ENCODE data around the gene EPN2.
"Not testable (repeated sequence)": the region's sequence is repeated elsewhere in the genome, so short reads cannot be mapped to it uniquely, and the experiment has no call there.

The EPN2 gene

DNA sequence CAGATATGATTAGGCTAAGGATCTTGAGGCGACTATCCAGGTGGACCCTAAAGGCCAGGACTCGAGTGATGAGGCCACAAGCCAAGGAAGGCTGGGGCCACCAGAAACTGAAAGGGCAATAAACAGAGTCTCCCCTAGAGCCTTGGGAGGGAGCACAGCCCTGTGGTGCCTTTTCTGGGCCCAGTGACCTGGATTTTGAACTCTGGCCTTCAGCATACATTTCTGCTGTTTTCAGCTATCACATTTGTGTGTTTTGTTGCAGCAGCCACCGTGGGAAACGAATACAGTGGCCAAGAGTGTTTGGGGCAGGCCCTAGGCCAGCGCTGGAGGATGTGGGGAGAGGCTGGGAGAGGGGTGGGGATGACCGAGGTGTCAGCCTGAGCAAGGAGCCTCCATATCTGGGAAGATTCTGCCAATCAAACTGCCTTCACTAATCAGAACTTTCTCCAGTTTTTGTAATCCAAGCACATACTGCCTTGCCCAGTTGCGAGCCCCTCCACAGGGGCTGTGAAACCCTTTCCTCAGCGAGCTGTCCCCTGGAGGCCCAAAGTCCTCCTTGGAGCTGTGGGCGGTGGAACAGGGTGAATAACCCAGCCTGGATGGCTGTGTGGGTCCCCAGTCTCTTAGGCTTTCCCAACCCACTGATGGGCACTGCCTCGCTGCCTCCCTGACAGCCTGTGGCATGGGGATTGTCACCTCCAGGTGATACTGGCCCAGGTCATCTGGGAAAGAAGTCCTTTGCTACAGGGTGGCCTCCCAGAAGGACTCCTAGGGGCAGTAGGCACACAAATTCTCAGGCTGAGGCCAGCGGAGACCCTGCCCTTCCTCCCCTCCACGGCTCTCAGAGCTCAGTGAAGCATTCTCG lies 108.6 kb downstream of the EPN2 start:
- DNase-seq (ENCODE audit: low read depth in 2 of 2), result no peak

DNA sequence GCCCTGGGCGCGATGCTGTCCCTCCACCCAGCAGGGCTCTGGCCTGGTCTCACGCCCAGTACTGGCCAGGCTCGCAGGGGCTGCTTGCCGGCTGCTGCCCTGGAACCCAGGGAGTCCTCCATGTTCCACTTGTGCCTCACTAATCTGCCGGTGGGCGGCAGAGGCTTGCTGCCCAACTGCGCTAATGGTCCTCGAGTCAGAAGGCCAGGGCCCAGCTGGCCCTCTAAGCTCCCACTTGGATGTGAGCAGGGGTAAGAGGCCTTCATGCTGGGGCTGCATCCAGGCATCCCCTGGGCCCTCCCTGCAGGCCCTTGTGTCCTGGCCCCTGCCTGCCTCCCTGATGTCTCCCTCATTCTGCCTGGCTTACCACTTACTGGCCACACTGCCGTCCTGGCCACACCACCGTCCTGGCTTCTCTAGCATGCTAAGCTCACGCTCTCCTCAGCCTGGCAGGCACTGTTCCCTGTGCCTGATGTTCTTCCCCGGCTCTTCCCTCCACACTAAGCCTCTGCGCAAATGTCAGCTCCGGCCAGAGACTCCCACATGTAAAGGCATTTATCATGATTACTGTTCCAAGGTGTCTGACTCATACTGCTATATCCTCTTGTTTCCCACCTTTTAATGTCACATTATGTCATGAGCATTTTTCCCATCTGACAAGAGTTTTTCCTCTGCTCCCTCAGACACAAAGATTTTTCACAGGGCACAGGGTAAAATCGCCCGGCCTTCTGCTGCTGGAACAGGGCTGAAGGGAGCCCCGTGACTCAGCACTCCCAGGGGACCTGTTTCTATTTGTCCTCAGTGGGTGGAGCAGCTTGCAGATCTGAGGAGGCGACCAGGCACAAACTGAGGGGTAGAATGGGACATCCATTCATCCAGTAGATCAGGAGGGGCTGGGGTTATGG lies 109.4 kb downstream of the EPN2 start:
- peak in 1 of 2 experiments; percentile 23 for DNase-seq (ENCODE audit: low read depth in 2 of 2)

DNA sequence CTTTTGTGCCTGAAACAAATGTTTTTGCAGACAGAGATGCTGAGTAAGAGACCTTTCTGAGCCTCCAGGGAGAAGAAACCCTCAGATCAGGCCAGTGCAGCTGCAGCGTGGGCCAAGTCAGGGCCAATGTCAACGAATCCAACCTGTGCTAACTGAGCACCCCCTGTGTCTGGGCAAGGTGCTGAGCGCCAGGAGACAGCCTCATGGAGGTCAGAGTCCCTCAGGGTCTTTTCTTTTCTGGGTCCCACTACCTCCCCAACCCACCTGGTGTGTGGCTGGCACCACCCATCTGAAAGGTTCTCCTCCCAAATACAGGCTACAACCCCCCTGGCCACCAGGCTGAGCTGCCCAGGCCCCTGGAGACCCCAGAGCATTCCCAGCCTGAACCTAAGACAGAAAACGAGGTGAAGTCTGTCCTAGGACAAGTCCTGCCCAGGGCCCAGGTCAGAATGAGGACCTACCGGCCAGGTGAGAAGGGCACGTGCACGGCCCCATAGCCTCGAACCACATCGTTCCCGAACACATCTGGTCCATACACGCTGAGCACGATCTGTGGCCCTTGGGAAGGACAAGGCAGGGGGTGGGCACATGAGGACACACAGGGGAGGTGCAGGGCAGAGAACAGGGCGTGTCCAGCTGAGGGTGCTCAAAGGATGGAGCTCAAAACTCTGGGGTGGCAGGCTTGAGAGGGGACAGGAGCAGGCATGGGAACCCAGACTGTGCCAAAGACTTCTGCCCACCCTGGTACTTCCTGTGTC lies 110.3 kb downstream of the EPN2 start:
- DNase-seq (ENCODE audit: low read depth in 2 of 2), result no peak

DNA sequence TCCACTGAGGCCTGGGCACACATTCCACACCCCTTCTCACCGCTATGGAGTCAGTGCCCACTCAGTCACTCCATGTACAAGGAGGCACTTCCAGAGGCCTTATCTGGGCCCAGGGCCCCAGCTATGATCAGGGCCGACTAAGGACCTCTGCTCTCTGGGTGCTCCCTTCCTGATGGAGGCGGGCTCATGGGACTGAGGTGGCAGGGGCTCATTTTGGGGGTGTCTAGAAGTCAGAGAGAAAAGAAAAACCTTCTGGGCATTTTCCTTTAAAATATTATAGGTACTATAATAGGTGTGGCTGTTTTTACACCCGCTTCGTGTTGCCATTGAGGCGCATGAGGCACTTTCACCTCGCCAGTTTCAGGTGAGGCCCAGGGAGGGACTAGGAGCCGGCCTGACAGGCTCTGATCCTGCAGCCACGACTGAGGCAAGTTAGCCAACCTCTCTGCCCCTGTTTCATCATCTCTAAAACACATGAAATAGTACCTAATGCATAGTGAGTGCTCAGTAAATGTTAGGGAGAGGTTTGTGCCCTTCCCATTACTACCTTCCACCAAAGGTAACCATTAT lies 111.0 kb downstream of the EPN2 start:
- no peak for DNase-seq (ENCODE audit: low read depth in 2 of 2)

DNA sequence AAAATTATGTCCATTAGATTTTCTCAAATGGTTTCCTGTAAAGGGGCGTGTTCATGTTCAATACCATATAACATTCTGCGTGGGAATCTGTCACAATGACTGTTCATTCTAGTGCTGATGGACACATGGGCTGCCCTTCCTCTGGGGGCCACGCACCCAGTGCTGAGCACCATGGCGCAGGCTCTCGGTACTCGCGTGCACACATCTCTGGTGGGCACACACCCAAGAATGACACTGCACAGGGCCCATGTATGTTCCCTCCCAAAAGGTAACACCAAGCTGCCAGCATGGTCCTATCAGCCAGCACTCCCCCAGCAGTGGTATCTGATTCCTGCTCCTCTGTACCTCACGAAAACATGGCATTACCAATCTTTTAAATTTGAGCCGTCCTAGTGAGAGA lies 111.6 kb downstream of the EPN2 start:
- DNase-seq (ENCODE audit: low read depth in 2 of 2), result no peak

DNA sequence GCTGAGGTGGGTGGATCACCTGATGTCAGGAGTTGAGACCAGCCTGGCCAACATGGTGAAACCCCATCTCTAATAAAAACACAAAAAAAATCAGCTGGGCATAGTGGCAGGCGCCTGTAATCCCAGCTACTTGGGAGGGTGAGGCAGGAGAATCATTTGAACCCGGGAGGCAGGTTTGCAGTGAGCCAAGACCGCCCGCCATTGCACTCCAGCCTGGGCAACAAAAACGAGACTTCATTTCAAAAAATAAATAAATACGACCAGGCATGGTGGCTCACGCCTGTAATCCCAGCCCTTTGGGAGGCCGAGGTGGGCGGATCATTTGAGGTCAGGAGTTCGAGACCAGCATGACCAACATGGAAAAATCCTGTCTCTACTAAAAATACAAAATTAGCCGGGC lies 116.2 kb downstream of the EPN2 start:
- not testable (repeated sequence) for DNase-seq (ENCODE audit: low read depth in 2 of 2)

DNA sequence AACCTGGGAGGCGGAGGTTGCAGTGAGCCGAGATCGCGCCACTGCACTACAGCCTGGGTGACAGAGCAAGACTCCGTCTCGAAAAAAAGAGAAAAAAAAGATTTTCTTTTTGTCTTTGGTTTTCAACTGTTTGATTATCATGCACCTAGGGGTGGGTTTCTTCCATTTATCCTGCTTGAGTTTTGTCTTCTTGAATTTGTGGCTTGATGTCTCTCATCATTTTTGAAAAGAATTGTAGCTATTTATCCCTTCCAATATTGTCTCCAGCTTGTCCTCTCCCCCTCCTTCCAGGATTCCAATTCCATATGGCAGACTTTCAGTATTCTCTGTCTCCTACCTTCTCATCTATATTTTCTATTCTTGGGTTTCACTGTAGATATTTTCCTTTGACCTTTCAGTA lies 117.6 kb downstream of the EPN2 start:
- no peak for DNase-seq (ENCODE audit: low read depth in 2 of 2)

DNA sequence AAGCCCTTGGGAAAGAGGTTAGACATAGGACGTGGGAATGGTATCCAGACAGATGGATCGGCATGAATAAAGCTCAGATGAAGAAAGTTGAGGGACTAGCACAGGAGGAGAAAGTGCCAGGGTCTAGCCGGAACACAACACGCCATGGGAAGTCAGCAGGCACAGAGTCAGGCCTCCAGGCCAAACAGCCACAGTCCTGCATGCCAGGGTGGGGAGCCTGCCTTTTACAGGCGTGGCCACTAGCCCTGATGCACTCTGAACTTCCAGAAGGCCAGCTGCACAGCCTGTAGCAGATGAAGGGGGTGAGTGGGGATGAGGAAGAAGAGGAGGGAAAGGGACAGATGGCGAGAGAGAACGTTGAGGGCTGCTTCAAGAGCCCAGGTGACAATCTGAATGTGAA lies 120.2 kb downstream of the EPN2 start:
- no peak for DNase-seq (ENCODE audit: low read depth in 2 of 2)

DNA sequence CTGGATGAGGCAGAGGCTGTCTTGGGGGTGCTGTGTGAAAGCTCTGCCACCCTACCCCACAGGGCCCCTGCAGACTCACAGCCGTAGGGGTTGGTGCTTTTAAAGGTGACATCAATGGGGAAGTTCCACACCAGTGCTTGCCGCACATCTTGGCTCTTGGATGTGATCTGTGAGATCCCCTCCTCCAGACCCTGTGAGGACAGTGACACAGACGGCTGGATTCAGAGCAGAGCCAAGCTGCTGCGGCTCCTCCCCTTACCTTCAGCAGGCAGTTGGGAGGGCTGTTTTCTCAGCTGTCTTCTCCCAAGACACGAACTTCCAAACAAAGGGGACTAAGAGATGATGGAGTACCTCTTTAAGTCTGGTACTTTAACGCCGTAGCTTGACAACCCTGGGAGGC lies 120.6 kb downstream of the EPN2 start:
- DNase-seq (ENCODE audit: low read depth in 2 of 2), result no peak

DNA sequence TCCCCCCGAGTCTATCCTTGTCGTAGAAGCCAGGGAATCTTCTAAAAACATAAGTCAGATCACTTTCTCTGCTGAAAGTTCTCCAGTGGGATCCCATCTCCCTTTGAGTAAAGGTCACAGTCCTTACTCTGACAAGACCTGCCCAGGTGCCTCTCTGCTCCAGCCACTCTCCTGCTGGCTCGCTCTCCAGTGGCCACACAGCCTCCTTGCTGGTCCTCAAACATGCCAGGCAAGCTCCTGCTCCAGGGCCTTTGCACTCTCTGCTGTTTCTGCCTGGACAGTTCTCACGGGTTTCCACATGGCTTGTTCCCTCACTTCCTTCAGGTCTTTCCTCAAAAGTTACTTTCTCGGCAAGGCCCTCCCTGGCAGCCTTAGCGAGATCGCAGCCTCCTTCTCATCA lies 122.0 kb downstream of the EPN2 start:
- DNase-seq (ENCODE audit: low read depth in 2 of 2), result no peak

DNA sequence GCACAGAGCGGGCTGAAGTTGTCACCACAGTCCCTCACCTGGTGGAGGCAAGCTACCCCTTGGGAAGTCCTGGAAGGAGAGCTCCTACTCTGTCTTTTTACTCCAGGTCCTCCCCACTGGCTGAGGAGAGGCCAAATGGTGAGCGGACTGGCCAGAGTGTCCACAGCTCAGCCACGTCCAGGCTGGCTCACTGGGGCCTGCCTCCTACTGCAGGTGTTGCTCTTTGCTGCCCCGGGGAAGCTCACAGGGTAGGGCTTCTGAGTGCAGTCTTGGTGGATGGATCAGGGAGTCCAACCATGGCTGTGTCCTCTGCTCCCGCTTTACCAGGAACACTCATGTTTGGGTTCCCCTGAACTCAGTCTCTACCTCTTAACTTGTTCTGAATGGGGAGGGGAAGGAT lies 122.7 kb downstream of the EPN2 start:
- DNase-seq (ENCODE audit: low read depth in 2 of 2), result no peak

DNA sequence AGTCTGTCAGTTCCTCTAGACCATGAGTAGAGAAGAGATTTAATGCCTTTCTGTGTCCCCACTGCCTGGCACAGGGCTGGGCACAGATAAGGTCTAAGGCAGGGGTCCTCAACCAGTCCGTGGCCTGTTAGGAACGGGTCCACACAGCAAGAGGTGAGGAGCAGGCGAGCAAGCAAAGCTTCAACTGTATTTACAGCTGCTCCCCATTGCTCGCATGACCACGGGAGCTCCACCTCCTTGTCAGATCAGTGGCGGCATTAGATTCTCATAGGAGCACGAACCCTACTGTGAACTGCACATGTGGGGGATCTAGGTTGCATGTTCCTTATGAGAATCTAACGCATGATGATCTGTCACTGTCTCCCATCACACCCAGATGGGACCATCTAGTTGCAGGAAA lies 123.6 kb downstream of the EPN2 start:
- no peak for DNase-seq (ENCODE audit: low read depth in 2 of 2)

DNA sequence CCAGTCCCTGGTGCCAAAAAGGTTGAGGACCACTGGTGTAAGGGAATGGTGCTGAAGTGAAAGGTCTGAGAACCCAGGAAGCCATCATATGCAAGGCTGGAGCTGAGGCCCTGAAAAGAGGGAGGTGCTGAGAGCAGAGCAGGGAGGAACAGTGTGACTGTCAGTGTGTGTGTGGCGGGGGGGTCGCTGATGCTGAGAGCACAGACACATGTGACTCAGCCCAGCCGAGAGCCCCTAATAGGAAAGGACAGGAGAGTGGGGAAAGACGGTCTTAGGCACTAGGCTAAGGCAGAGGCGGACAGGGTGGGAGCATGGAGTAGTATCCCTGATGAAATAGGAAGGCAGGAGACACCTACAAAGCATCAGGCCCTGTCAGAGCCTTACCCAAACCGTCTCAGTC lies 124.2 kb downstream of the EPN2 start:
- DNase-seq (ENCODE audit: low read depth in 2 of 2), result no peak

DNA sequence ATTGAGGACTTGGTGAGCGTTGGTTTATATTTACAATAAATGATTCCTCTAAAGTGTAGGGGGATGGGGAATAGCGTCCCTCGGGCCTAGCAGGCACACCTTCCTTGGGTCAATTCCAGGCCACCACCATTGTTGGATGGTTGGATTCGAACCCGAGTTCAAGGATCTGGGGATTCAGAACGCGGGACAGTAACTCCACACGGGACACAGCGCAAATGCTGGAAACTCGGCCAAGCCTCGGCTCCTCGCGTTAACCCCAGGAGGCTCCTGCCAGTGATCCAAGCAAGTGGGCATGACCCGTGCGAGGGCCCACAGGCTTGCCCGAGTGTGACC lies 124.7 kb downstream of the EPN2 start:
- no peak for DNase-seq (ENCODE audit: low read depth in 2 of 2)

DNA sequence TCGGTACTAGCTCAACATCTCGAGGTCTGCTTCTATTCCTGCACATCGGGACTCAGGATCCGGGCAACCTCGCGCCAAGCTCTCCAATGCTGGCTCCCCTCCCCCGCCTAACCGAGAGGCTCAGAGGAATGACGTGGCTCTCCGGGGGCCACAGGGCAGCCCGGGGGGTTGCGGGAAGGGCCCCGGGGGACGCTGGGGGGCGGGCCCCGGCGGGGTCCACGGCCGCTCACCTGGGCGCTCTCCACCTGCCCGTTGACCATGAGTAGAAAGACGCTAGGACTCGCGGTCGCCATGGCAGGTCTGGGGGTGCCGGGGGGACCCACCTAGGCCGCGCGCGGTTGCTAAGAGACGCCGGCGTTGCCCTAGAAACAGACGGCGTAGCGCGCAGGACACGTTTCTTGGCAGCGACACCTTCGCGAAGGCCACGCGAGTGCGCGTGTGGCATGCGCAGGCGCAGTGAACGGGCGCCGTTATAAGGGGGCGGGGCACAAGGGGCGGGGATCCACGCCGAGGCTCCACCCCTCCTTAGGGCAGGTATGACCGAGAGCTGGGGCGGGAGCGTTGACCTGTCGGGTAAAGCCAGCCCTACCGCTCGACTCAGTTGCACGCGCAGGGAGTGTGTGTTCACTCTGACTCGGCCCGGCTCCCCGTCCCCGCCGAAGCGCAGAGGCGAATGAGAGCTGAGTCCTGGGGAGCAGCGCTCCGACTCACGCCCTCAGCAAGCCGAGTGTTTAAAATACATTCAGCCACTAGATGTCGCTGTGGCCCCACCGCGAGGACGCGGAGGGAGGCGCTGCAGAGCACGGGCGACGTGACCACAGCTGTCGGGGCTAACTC lies 125.3 kb downstream of the EPN2 start, which contains the start of gene B9D1:
Gene B9D1 (minus strand): TSS at position 447 of the 837 bp plus-strand sequence. CDS start 154 bp downstream, at position 293.
- peak; percentile 78 to 80 for DNase-seq (ENCODE audit: low read depth in 2 of 2)

DNA sequence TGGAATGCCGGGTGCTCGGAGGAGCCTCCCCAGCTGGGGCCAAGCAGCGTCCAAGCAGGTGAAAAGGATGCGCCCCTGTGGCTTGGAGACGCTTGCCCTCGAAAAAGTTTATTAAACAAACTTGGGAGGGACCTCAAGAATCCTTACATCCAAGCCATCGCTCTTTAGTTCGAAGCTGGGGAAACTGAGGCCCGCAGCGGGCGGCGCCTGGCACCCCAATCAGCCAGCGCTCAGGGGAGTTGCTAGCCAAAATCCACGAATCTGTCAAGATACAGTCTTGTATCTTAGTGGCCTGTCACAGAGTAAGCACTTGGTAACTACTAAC lies 125.9 kb downstream of the EPN2 start:
- no peak for DNase-seq (ENCODE audit: low read depth in 2 of 2)

DNA sequence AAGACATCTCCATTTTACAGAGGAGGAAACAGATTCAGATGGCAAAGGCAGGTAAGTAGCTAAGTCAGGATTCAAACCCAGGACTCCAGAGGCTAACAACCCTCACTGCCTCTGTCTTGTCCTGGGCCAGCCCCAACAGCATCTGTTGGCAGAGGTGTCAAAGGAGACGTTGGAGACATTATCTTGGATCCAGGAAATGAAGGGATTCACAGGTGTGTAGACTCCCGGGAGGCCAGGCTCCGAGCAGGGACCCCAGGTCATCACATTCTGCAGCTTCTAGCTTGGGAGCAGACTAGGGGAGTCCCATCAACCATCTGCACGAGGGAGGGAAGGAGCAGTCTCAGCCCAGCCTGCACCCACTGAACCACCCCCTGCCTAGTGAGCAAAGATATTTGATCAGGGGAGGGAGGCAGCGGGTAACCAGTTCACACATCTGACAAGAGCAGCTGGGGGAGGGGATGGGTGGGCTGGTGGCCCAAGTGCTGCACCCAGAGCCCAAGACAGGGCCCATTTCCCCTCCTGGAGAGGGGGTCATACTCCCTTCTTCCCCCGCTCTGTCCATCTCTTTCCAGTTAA lies 126.4 kb downstream of the EPN2 start:
- DNase-seq (ENCODE audit: low read depth in 2 of 2), result no peak

DNA sequence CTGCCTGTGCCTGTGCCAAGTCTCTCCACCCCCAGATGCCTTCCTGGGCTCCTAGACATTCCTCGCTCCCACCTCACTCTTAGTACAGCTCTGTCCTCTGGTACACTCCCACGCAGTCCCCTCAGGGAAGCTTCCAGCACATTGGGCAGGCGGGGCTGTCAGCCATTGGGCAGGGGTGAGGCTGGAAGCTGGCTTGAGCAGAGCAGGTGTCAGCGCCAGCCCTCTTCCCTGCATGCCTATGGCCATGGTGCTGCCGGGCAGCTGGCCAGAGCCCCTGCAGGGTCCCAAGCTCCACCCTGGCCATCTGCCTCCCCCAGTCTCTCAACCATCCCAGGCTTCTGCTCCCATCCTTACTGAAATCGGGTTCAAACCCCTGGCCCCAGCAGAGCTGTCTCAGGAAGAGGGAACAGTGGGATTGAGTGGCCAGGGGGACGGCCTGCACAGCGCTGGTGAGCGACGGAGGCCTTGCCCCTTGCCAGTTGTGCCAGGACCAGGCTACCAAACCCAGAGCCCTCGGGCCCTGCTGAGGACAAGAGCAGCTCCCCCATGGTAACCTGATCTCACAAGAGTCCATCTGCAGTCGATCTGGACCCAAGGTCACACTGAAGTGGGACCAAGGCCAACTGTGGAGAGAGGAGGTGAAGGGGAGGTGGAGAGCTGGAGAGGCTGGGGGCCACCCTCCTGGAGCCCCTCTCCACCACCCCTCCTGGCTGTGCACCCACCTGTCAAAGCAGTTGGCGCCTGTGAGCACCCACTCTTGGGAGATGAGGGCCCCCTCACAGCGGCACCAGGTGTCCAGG lies 127.7 kb downstream of the EPN2 start:
- DNase-seq (ENCODE audit: low read depth in 2 of 2), result no peak

DNA sequence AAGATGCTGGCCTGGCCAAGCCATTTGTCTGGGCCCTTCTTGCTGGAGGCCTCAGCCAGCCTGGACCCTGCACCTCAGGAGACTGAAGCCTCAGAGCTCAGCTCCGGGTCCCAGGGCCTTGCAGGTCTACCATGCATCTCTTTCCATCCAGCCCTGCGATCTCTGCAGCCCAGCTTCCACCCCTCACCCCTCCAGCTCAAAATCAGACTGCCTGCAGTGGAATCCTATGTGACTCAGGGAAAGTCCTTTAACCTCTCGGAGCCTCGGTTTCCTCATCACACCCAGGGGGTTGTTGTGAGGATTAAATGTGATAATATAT lies 128.3 kb downstream of the EPN2 start:
- DNase-seq (ENCODE audit: low read depth in 2 of 2), result no peak

Data from fibroblast of skin of left biceps (primary cell).